Fibroblast of villous mesenchyme (primary cell): ENCODE results near the gene GBA2. TPM values are rescaled to one million over a fixed set of nuclear protein-coding genes. Genes with fewer than 3 reads are reported as not detected.

Experiments used
- DNase-seq: peaks from one replicate; pipeline ENCODE4 v3.0.0-alpha.2; 2010; ENCODE audit warnings: low read depth
- H3K4me3 ChIP-seq: 2 replicates; pipeline ENCODE4 v1.5.1; 2011; ENCODE audit warnings: low read depth, mild to moderate bottlenecking, low read length
- CTCF ChIP-seq: IDR thresholded peaks from 2 replicates; pipeline ENCODE4 v1.5.1; 2012; ENCODE audit warnings: low read depth, mild to moderate bottlenecking, low read length; ENCODE audit not compliant: insufficient read depth
- total RNA-seq: library from RNA; depleted of rRNA; stranded (reverse); fragments of >200 nt; gene quantifications from 2 replicates; pipeline ENCODE4 v1.2.3, GENCODE V29; 2012

The GBA2 gene
- total RNA-seq, 1 donor: 38.4 TPM

GRCh38 chr9:35753466-35753865 is 4.4 kb upstream of the GBA2 start:
- no peak for DNase-seq

GRCh38 chr9:35750256-35750531 is 1.2 kb upstream of the GBA2 start:
- peak overlapping the region; percentile 91 for H3K4me3 ChIP-seq
- DNase-seq: no peak
- TF ChIP-seq CTCF: no peak

More at GRCh38 chr9:35753466-35753865, 4.4 kb upstream of the GBA2 start:
- TF ChIP-seq CTCF: no peak
- H3K4me3 ChIP-seq: no peak overlapping the region

- H3K4me3 ChIP-seq: peak overlapping the region; percentile 91
- DNase-seq: no peak
- TF ChIP-seq CTCF: no peak
Observed at GRCh38 chr9:35749515-35750255, 657 bp upstream of the GBA2 start.

- peak overlapping the region; percentile 91 for H3K4me3 ChIP-seq
- peak; percentile 27 for DNase-seq
- TF ChIP-seq CTCF: no peak
Observed at GRCh38 chr9:35748242-35748857, 678 bp downstream of the GBA2 start.

GRCh38 chr9:35746583-35746982 is 2.4 kb downstream of the GBA2 start:
- DNase-seq: no peak
- H3K4me3 ChIP-seq: peak overlapping the region; percentile 91
- TF ChIP-seq CTCF: no peak

GRCh38 chr9:35745569-35745968 is 3.5 kb downstream of the GBA2 start:
- no peak overlapping the region for H3K4me3 ChIP-seq
- DNase-seq: no peak
- TF ChIP-seq CTCF: no peak
